HG03135 (cell line): ENCODE data around the gene ERI3.

Experiments used
- ATAC-seq: cut with Tn5 transposase; IDR thresholded peaks from one replicate; pipeline ENCODE4 v1.9.1; 2021; ENCODE audit warnings: mild to moderate bottlenecking, moderate library complexity; ENCODE audit not compliant: unreplicated experiment

ERI3 gene

GRCh38 chr1:44239961-44240371 lies 115.1 kb downstream of the ERI3 start:
- ATAC-seq, result no peak

DNA sequence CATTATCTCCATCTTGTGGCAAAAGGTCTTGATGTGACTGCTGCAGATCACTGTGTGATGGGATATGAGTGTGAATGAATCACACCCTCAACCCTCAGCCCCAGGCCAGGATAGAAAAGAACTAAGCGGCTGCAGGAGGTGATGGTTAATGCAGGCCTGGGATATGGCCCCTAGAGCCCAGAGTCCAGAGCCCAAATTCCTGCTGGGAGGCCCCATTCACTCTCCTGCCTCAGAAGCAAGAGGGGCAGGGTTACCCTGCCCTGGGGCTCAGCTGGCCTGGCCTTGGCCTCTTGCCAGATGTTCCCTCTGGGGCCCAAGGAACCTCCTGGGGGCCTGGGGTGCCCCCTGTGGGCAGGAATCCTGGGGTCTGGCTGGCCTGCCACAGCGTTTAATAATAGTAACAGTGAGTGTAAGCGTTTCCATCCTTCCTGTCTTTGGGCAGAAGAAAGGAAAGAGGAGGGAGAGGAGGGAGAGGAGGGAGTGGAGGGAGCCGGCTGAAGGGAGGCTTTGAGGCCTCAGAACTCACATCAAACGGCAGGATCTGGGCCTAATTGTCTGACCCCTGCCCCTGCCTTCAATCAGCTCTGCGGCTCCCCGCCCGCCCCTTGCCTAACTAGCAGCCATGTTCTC lies 115.6 kb downstream of the ERI3 start:
- no peak for ATAC-seq

- no peak for ATAC-seq
Observed at GRCh38 chr1:44238660-44239059, 116.4 kb downstream of the ERI3 start.

GRCh38 chr1:44237721-44238457 lies 117.2 kb downstream of the ERI3 start:
- ATAC-seq, result no peak

DNA sequence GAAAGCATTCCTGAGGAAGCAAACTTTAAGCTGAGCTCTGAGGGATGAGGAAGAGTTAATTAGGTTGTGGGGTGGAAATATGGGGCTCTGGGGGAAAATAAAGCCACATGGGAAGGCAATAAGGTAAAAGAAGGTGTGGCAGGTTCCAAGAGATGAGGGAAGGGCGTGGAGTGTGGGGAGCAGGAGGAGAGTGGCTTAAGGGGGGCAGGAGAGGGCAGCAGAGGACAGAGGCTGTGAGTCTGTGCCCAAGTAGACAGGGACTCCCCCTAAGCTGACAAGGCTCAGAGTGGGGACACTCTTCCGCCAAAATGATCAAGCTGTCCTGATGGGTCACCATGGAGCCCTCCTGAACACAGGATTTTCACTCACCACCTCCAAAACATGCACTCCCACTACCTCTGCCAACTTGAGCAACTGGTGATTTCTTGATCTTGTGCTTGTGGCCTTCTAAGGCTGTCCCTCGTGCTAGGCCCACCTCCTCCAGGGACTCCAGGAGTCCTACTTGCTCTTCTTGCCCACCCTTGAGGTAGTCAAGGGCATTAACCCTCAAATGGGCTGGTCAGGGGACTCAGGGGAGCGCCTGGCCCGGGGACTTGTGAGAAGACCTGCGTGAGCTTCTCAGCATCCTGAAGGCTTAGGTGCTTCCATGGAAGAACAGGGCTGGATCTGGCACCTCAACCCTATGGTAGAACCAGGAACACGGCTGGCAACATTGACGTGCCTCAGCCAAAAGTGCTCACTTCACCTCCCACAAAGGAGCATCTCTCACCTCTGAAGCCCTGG lies 118.4 kb downstream of the ERI3 start:
- ATAC-seq, result no peak

- ATAC-seq, result no peak
Observed at GRCh38 chr1:44235808-44236207, 119.2 kb downstream of the ERI3 start.

DNA sequence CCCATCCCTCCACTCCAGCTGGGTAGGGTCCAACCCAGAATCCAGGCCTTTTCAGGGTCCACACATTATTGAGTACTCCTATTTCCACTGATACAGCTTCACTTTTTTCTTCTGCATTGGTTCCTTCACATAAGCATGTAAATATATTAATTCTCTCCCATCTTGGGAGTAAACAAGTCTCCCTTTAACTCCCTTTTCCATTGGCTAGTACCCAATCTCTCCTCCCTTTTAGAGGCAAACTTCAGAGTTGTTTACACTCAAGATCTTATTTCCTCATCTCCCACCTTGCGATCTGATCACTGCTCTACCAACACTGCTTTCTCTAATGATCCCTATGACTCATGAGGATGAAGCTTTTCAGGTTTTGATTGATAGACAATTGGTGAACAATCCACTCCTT lies 121.5 kb downstream of the ERI3 start:
- ATAC-seq, result no peak

DNA sequence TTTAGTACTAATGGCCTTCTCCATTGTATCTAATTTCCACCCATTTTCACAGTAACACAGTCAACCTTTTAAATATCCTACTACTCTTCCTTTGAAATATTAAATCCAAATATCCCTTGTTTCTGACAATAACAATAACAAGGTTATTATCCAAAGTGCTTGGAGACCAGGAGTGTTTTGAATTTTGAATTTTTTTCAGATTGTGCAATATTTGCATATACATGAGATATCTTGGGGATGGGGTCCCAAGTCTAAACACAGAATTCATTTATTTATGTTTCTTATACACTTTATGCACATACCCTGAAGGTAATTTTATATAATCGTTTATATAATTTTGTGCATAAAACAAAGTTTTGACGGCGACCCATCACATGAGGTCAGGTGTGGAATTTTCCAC lies 124.3 kb downstream of the ERI3 start:
- ATAC-seq, result no peak

DNA sequence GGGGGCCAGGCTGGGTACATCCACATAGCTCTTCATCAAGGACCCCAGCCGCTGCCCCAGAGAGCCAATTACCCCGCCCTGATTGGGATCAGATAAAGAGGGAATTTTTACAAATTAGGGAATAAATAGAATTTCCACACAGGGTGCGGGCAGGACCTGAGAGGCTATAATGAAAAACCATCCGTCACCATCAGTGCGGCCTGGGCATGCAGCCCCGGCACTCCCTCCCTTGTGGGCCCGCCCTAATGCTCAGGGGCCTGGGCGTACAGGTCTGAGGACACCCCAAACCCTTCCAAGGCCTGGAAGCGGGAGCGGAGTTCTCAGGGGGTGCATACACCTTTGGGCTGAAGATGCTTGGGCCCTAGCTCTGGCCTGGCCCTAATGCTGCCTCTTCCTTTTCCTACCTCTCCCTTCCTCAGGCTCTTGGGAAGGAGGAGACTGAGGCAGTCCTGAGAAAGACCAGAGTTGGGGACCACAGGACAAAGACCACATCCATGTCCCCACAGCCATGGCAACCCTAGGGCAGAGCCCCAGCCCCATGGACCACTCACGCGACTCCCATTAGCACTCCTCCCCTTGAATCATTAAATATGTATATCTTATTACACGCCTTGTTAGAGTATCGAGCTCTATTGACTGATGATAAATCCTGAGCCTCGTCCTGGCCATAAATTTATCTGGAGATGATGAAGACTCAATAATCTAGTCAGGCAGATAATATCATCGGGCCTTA lies 125.5 kb downstream of the ERI3 start:
- ATAC-seq, result no peak

- no peak for ATAC-seq
Observed at GRCh38 chr1:44228218-44228617, 126.8 kb downstream of the ERI3 start.

DNA sequence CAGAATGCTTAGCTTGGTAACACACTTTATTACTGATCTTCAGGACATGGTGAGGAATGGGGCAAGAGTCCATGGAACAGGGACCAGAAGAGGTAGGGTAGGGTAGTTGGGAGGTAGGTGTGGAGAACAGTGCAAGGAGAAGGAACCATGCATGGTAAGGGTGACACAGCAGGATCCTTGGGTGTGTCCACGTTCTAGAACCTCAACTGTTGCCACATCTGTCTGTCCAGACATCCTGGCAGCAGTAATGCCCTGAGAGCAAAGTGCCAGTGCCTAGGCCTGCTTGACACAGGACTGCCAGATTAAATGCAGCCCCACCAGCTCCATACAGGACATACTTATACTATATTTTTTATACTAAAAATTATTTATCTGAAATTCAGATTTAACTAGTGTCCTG lies 127.8 kb downstream of the ERI3 start:
- ATAC-seq, result no peak

- no peak for ATAC-seq
Observed at GRCh38 chr1:44225761-44226160, 129.3 kb downstream of the ERI3 start.

GRCh38 chr1:44223187-44223610 lies 131.9 kb downstream of the ERI3 start:
- ATAC-seq, result no peak

- ATAC-seq, result no peak
Observed at GRCh38 chr1:44222397-44223186, 132.5 kb downstream of the ERI3 start.

- ATAC-seq, result no peak
Observed at GRCh38 chr1:44221769-44222168, 133.3 kb downstream of the ERI3 start.

GRCh38 chr1:44220755-44221154 lies 134.3 kb downstream of the ERI3 start:
- ATAC-seq, result no peak

DNA sequence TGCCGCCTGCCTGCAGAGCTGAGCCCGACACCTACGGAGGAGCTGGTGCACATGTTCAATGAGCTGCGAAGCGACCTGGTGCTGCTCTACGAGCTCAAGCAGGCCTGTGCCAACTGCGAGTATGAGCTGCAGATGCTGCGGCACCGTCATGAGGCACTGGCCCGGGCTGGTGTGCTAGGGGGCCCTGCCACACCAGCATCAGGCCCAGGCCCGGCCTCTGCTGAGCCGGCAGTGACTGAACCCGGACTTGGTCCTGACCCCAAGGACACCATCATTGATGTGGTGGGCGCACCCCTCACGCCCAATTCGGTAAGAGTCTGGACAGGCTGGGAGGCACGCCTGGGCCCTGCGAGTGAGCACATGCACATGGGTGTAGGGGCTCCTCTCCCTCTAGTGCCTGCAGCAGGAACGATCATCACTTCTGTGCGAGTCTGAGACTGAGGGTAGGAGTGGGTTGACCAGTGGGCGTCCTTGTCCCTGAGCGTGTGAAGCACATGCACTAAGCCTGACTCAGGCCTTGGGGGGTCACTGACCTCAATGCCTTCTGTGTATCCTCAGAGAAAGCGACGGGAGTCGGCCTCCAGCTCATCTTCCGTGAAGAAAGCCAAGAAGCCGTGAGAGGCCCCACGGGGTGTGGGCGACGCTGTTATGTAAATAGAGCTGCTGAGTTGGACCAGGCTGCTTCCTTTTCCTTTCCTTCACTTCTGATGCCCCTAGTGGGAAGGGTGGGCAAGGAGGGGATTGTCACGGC lies 134.9 kb downstream of the ERI3 start:
- ATAC-seq, result no peak

DNA sequence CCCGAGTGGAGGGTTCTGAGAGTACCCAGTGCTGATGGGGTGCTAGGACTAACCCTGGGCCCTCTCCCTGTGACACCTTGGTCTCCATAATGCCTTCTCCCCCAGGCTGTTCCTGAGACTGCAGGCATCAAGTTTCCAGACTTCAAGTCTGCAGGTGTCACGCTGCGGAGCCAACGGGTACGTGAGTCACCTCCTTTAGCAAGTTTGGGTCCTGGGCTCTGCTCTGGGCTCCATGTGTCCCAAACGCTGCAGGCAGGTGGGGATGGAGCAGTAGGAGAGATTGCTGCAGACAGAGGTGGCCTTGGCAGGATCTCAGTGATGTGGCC lies 135.8 kb downstream of the ERI3 start:
- no peak for ATAC-seq

- ATAC-seq, result no peak
Observed at GRCh38 chr1:44218503-44219300, 136.4 kb downstream of the ERI3 start.
